Medulla oblongata (tissue), 1 donor: ENCODE measurements around the gene MEMO1.
"Not testable (repeated sequence)": the region's sequence is repeated elsewhere in the genome, so short reads cannot be mapped to it uniquely, and the experiment has no call there.

Experiments used
- DNase-seq: peaks from one replicate; pipeline ENCODE4 v3.0.0-alpha.2; 2015; ENCODE audit errors: extremely low spot score

The MEMO1 gene

GRCh38 chr2:31909661-31910060 is 101.1 kb downstream of the MEMO1 start:
- no peak for DNase-seq

- DNase-seq = not testable (repeated sequence)
Measured at GRCh38 chr2:31907491-31907890, 103.3 kb downstream of the MEMO1 start.

- no peak for DNase-seq
Measured at GRCh38 chr2:31903109-31903780, 107.6 kb downstream of the MEMO1 start.

GRCh38 chr2:31901900-31902299 is 108.9 kb downstream of the MEMO1 start:
- DNase-seq = no peak

- DNase-seq = not testable (repeated sequence)
Measured at GRCh38 chr2:31900156-31900555, 110.7 kb downstream of the MEMO1 start.

GRCh38 chr2:31898346-31898745 is 112.5 kb downstream of the MEMO1 start:
- not testable (repeated sequence) for DNase-seq

- DNase-seq = not testable (repeated sequence)
Measured at GRCh38 chr2:31897340-31897739, 113.5 kb downstream of the MEMO1 start.

- DNase-seq = no peak
Measured at GRCh38 chr2:31896293-31896692, 114.5 kb downstream of the MEMO1 start.

GRCh38 chr2:31894656-31895055 is 116.2 kb downstream of the MEMO1 start:
- DNase-seq = no peak

GRCh38 chr2:31893094-31893493 is 117.7 kb downstream of the MEMO1 start:
- DNase-seq = peak; percentile 19

- no peak for DNase-seq
Measured at GRCh38 chr2:31889044-31889443, 121.8 kb downstream of the MEMO1 start.

GRCh38 chr2:31888550-31888949 is 122.3 kb downstream of the MEMO1 start:
- no peak for DNase-seq

GRCh38 chr2:31886700-31887099 is 124.1 kb downstream of the MEMO1 start:
- DNase-seq = no peak

- DNase-seq = no peak
Measured at GRCh38 chr2:31877008-31877407, 133.8 kb downstream of the MEMO1 start.

GRCh38 chr2:31874071-31874470 is 136.7 kb downstream of the MEMO1 start:
- no peak for DNase-seq

- no peak for DNase-seq
Measured at GRCh38 chr2:31865215-31865614, 145.6 kb downstream of the MEMO1 start.

GRCh38 chr2:31863867-31864266 is 146.9 kb downstream of the MEMO1 start:
- DNase-seq = no peak

- not testable (repeated sequence) for DNase-seq
Measured at GRCh38 chr2:31863015-31863656, 147.7 kb downstream of the MEMO1 start.

GRCh38 chr2:31859959-31860358 is 150.8 kb downstream of the MEMO1 start:
- no peak for DNase-seq

GRCh38 chr2:31853521-31853920 is 157.3 kb downstream of the MEMO1 start:
- DNase-seq = no peak

- DNase-seq = not testable (repeated sequence)
Measured at GRCh38 chr2:31842150-31842549, 168.7 kb downstream of the MEMO1 start.

GRCh38 chr2:31835450-31835849 is 175.4 kb downstream of the MEMO1 start:
- DNase-seq = no peak

- no peak for DNase-seq
Measured at GRCh38 chr2:31832363-31832762, 178.4 kb downstream of the MEMO1 start.

- no peak for DNase-seq
Measured at GRCh38 chr2:31831585-31831984, 179.2 kb downstream of the MEMO1 start.
